Stimulated activated memory B cell treated with anti-CD40 and anti-IgM and Interleukin-4, amounts not matched to agents 10 μg/mL and 1 μg/mL and 100 μg/mL, for 72 hours (primary cell): ENCODE results near the gene SYN1.

Source experiments
- ATAC-seq: fragments of 150-1000 bp; cut with Tn5 transposase; 2 replicates; pipeline ENCODE4 v1.10.0; 2021
- H3K27ac Mint-ChIP-seq: one replicate; pipeline ENCODE4 v1.8.0; 2022; ENCODE audit warnings: mild to moderate bottlenecking, mixed read lengths
- H3K27me3 Mint-ChIP-seq: one replicate; pipeline ENCODE4 v1.8.0; 2022; ENCODE audit warnings: mixed read lengths
- H3K36me3 Mint-ChIP-seq: one replicate; pipeline ENCODE4 v1.8.0; 2022; ENCODE audit warnings: mixed read lengths
- H3K4me1 Mint-ChIP-seq: one replicate; pipeline ENCODE4 v1.8.0; 2022; ENCODE audit warnings: mixed read lengths
- H3K4me3 Mint-ChIP-seq: one replicate; pipeline ENCODE4 v1.8.0; 2022; ENCODE audit warnings: mild to moderate bottlenecking, moderate library complexity, mixed read lengths
- H3K9me3 Mint-ChIP-seq: one replicate; pipeline ENCODE4 v1.8.0; 2022; ENCODE audit warnings: mixed read lengths

Gene SYN1

DNA sequence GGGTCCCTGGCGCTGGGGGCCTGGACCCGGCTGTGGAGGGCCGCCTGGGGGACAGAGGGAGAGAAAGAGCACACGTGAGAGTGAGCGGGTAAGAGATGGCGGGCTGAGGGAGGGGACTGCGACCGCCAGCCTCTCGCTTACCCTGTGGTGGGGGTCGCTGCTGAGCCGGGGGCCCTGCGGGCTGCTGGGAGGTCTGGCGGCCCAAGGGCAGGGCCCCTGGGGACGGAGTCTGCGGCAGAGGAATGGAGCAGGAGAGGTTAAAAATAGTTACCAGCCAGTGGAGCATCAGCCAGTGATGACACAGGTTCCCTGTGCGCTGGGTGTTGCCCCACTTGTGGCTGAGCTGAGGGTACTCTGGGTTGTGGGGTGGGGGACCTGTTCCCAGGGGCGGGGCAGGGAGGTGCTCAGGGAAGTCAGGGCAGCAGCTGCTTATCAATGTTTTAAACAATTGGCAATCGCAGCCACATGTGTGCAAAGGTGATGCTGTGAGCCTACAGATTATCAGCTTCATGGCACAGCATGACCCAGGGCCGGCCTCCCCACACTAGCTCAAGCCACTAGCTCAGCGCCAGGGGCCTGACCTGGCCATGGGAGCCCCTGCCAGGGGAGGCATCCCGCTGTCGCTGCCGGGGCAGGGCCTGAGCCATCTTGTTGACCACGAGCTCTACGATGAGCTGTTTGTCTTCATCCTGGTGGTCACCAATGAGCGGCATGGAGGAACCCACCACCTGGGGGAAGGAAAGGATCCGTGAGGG is 44.9 kb downstream of the SYN1 start:
- ATAC-seq = no peak
- H3K4me1 Mint-ChIP-seq = peaks cover 35% of the 10 kb centered on the region
- H3K27ac Mint-ChIP-seq = no peak overlapping the region
- no peak overlapping the region for H3K4me3 Mint-ChIP-seq
- peaks cover 35% of the 10 kb centered on the region for H3K36me3 Mint-ChIP-seq
- no peaks in the 10 kb centered on the region for H3K9me3 Mint-ChIP-seq
- H3K27me3 Mint-ChIP-seq = peaks cover 50% of the 10 kb centered on the region

DNA sequence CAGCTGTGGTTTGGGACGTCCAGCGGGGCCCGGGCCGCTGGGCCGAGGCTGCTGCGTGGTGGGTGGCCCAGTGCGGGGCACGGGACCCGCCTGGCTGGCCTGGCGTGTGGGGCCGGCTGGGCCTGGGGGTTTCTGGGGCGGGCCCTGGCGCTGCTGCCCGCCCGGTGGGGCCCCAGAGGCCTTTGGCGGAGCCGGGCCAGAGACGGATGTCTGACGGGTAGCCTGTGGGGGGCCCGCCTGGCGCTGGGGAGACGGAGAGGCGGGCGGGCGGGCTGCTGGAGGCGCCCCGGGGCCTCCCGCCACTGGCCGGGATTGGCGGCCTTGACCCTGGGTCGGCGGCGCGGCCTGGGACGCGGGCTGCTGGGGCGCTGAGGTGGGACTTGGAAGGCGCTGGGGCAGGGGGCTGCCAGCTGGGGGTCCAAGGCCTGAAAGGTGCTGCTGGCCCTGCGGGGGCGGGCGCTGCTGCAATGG is 45.5 kb downstream of the SYN1 start:
- no peak overlapping the region for H3K27ac Mint-ChIP-seq
- H3K36me3 Mint-ChIP-seq = peaks cover 41% of the 10 kb centered on the region
- H3K9me3 Mint-ChIP-seq = no peaks in the 10 kb centered on the region
- H3K4me1 Mint-ChIP-seq = peaks cover 29% of the 10 kb centered on the region
- peaks cover 50% of the 10 kb centered on the region for H3K27me3 Mint-ChIP-seq
- no peak overlapping the region for H3K4me3 Mint-ChIP-seq
- ATAC-seq = no peak

DNA sequence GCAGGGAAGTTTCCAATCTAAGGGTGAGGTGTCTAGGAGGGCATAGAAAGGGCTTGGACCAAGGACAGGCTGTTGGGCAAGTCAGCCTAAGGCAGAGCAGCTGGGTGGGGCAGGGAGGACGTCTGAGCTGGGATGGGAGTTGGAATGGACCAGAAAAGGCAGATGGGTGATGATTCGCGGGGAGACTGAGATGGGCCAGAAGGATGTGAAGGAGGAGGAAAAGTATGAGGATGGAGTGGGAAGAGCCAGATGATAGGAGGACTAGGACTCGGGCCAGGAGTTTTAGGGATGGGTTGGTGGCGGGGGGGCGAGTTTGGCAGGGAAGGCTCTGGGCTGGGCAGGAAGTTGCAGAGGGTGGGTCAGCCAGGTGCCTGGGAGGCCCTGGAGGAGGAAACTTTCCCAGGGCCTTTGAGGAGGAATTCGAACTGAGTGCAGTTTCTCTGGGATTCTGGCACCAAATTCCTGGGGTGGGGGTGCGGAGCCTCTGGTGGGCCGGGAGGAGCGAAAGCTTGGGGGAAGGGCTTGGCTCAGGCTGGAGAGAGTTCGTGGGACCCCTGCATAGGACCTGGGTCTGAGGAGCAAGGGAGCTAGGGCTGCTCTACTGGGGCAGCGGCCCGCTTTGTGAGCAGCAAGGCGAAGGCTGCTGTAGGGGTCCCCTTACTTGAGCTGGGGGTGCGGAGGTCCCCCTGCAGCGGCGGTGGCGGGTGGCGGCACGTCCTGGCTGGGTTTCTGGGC is 46.1 kb downstream of the SYN1 start:
- H3K4me1 Mint-ChIP-seq = peaks cover 28% of the 10 kb centered on the region
- no peak overlapping the region for H3K27ac Mint-ChIP-seq
- H3K36me3 Mint-ChIP-seq = peaks cover 46% of the 10 kb centered on the region
- peaks cover 49% of the 10 kb centered on the region for H3K27me3 Mint-ChIP-seq
- H3K4me3 Mint-ChIP-seq = no peak overlapping the region
- ATAC-seq = no peak
- no peaks in the 10 kb centered on the region for H3K9me3 Mint-ChIP-seq

DNA sequence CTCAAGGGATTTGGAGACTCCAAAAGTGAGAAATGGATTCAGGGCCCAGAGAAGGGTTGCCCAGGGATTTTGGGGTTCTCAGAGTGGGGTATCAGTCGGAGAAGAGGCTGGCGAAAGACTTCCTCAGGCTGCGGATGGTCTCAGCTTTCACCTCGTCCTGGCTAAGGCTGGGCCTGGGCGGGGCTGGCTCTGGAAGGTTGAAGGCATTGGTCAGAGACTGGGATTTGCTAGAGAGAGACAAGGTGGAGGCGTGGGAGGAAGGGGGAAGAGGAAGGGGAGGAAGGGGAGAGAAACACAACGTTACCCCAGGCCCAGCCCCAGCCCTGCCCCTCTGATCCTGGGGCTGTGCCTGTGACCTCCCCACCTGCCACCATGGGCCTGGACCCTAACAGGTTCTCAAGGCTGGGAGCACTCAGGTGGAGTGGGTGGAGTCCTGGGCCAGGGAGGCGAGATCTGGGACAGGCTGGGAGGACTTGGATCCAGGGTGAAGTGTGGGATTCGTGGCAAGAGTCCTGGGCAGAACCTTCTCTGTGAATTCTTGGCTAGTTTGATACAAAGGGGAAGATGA is 46.8 kb downstream of the SYN1 start:
- H3K9me3 Mint-ChIP-seq = no peaks in the 10 kb centered on the region
- peaks cover 42% of the 10 kb centered on the region for H3K27me3 Mint-ChIP-seq
- ATAC-seq = no peak
- no peak overlapping the region for H3K4me3 Mint-ChIP-seq
- peaks cover 46% of the 10 kb centered on the region for H3K36me3 Mint-ChIP-seq
- no peak overlapping the region for H3K27ac Mint-ChIP-seq
- peaks cover 22% of the 10 kb centered on the region for H3K4me1 Mint-ChIP-seq

DNA sequence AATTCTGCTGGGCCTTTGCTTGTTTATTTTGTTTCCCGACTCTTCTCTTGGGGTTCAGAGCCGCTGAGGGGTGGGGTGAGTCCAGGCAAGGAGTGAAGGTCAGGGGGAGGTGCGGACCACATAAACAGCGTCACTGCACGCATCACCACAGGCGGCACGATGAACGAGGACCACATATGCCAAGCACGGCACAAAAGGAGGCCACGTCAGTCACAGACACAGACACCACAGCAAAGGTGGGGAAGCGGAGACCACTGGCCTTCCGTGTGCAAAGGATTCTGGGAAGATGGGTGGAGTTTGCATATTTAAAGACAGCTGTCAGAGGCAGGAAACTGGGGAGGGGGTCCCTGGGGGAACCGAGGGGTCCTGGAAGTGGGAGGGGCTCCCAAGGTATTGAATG is 47.8 kb downstream of the SYN1 start:
- no peak for ATAC-seq

DNA sequence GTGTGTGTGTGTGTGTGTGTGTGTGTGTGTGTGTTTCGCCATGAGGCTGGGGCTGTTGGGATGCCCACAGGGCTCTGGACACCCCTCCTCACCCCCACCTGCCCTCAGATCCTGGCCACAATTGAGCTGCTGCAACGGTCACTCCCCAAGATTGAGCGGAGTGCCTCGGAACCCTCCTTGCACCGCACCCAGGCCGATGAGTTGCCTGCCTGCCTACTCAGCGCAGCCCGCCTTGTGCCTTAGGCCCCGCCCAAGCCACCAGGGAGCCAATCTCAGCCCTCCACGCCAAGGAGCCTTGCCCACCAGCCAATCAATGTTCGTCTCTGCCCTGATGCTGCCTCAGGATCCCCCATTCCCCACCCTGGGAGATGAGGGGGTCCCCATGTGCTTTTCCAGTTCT is 48.4 kb downstream of the SYN1 start:
- Mint-ChIP-seq H3K27me3 (peaks cover 28% of the 10 kb centered on the region), H3K4me3 (no peak overlapping the region), H3K4me1 (peaks cover 31% of the 10 kb centered on the region), H3K9me3 (no peaks in the 10 kb centered on the region), H3K27ac (no peak overlapping the region), H3K36me3 (peaks cover 61% of the 10 kb centered on the region)
- no peak for ATAC-seq

More for the DNA sequence above, 47.8 kb downstream of the SYN1 start:
- Mint-ChIP-seq H3K4me3 (no peak overlapping the region), H3K9me3 (no peaks in the 10 kb centered on the region), H3K27ac (no peak overlapping the region), H3K27me3 (peaks cover 35% of the 10 kb centered on the region), H3K36me3 (peaks cover 54% of the 10 kb centered on the region), H3K4me1 (peaks cover 24% of the 10 kb centered on the region)

DNA sequence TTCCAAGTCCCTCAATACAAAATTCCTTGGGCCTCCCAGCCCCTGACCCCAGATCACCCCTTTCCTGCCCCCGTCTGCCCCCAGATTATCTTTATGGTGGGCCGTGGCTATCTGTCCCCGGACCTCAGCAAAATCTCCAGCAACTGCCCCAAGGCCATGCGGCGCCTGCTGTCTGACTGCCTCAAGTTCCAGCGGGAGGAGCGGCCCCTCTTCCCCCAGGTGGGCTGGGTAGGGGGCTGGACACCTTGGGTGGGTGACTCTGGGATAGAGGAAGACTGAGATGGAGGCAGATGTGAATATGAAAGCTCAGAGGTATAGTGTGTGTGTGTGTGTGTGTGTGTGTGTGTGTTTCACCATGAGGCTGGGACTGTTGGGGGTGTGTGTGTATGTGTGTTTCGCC is 48.9 kb downstream of the SYN1 start:
- Mint-ChIP-seq H3K27me3 (peaks cover 26% of the 10 kb centered on the region), H3K27ac (no peak overlapping the region), H3K9me3 (no peaks in the 10 kb centered on the region), H3K4me3 (no peak overlapping the region), H3K36me3 (peaks cover 64% of the 10 kb centered on the region), H3K4me1 (peaks cover 33% of the 10 kb centered on the region)
- ATAC-seq = no peak

DNA sequence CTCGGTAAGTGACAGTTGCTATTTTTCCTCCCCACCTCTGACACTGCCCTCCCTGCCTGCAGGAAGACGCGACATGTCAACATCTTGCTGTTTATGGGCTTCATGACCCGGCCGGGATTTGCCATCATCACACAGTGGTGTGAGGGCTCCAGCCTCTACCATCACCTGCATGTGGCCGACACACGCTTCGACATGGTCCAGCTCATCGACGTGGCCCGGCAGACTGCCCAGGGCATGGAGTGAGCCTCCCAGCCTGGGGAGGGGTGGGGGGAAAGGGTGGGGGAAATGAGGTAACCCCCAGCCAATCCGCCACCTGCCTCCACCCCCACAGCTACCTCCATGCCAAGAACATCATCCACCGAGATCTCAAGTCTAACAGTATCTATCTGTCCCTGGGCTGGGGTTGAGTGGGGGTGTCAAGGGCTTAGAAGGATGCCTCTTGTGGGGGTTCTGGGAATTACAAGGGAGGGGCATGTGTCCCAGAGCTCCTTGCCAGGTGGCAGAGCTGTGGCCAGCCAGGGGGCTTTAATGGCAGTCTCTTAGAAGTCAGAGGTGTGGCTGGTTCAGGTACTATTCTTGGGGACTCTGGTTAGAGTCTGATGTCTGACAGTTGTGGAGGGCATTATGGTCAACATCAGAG is 50.9 kb downstream of the SYN1 start:
- peaks cover 22% of the 10 kb centered on the region for H3K27me3 Mint-ChIP-seq
- no peak for ATAC-seq
- peaks cover 73% of the 10 kb centered on the region for H3K36me3 Mint-ChIP-seq
- no peak overlapping the region for H3K27ac Mint-ChIP-seq
- no peaks in the 10 kb centered on the region for H3K9me3 Mint-ChIP-seq
- peaks cover 41% of the 10 kb centered on the region for H3K4me1 Mint-ChIP-seq
- no peak overlapping the region for H3K4me3 Mint-ChIP-seq

DNA sequence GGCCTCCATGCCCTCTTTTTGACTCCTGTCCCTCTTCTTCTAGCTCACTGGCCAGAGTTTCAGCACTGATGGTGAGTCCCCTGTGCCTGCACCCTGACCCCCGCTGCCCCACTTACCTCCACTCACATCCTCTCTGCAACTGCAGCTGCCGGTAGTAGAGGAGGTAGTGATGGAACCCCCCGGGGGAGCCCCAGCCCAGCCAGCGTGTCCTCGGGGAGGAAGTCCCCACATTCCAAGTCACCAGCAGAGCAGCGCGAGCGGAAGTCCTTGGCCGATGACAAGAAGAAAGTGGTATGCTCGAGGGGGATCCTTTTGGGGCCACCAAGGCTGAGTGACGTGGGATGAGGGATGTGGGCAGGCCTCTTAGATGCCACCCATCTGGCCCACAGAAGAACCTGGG is 52.8 kb downstream of the SYN1 start:
- Mint-ChIP-seq H3K27me3 (peaks cover 3% of the 10 kb centered on the region), H3K36me3 (peaks cover 65% of the 10 kb centered on the region), H3K27ac (no peak overlapping the region), H3K4me3 (peak overlapping the region; percentile 26), H3K9me3 (no peaks in the 10 kb centered on the region), H3K4me1 (peaks cover 36% of the 10 kb centered on the region)
- no peak for ATAC-seq

DNA sequence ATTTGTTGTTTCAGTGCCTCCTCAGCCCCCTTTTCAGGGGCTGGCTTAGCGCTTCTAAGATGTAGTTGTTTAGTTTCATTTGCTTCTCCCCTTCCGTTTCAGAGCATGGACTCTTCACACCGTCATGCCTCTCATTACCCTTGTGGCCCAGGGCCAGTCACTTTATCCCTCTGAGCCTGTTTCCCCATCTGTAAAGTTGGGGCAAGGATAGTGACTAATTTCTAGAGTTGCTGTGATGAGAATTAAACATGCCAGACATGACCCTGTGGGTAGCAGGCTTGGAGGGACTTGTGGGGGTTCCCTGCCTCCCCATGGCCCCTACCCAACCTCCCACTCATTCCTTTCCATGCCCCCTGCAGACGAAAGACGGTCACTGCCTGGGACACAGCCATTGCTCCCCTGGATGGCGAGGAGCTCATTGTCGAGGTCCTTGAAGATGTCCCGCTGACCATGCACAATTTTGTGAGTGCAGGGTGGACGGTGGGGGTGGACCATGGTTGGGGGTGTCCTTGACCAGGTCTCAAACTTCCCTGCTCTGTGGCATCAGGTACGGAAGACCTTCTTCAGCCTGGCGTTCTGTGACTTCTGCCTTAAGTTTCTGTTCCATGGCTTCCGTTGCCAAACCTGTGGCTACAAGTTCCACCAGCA is 55.1 kb downstream of the SYN1 start:
- Mint-ChIP-seq H3K27me3 (no peaks in the 10 kb centered on the region), H3K4me3 (peak overlapping the region; percentile 54), H3K27ac (peak overlapping the region; percentile 54), H3K4me1 (peaks cover 42% of the 10 kb centered on the region), H3K9me3 (no peaks in the 10 kb centered on the region), H3K36me3 (peaks cover 42% of the 10 kb centered on the region)
- ATAC-seq = no peak

DNA sequence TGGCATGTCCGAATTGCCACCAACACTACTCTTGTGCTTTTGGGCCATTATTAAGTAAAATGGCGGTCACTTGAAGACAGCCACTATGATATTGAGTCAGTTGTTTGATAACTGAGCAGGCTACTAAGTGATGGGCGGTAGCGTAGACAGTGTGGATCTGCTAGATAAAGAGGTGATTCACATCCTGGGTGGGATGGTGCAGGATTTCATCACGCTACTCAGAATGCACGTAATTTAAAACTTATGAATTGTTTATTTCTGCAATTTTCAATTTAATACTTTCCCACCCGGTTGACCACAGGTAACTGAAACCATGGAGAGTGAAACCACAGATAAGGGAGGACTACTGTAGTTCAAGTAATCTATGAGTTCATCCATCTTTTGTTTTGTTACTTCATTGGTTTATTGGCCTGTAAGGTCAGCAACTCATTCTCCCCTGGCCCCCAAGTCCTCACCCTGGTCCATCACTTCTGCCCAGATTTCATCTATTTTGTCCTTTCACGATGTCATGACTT is 55.8 kb downstream of the SYN1 start:
- peak overlapping the region; percentile 54 for H3K4me3 Mint-ChIP-seq
- peaks cover 42% of the 10 kb centered on the region for H3K4me1 Mint-ChIP-seq
- peak overlapping the region; percentile 54 for H3K27ac Mint-ChIP-seq
- H3K36me3 Mint-ChIP-seq = peaks cover 35% of the 10 kb centered on the region
- no peaks in the 10 kb centered on the region for H3K9me3 Mint-ChIP-seq
- ATAC-seq = no peak
- no peaks in the 10 kb centered on the region for H3K27me3 Mint-ChIP-seq

DNA sequence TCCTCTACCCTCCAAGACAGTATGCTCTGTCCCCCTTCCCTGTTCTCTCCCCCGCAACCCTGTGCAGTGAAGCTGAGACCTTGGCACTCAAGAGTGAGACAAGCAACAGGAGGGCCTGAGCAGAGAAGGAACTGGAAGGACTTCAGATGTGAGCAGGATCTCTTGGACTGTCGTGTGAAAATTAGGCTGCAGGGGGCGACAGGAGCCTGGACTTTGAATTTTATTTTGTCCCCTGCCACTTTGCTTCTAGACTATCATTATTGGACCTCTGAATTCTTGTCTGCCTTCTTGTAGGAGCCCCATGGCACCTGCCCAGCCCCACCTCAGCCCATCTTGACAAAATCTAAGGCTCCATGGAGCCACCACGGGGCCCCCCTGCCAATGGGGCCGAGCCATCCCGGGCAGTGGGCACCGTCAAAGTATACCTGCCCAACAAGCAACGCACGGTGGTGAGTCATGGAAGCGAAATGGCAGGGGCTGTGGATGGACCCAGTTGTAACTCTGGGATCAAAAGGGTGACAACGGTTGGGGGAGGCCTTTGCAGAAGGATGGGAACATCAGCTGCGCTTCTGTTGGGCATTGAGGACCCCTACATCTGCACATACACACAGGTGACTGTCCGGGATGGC is 56.9 kb downstream of the SYN1 start:
- H3K27ac Mint-ChIP-seq = peak overlapping the region; percentile 100
- no peak for ATAC-seq
- no peaks in the 10 kb centered on the region for H3K9me3 Mint-ChIP-seq
- H3K36me3 Mint-ChIP-seq = peaks cover 32% of the 10 kb centered on the region
- H3K4me1 Mint-ChIP-seq = peaks cover 42% of the 10 kb centered on the region
- peak overlapping the region; percentile 85 for H3K4me3 Mint-ChIP-seq
- no peaks in the 10 kb centered on the region for H3K27me3 Mint-ChIP-seq

DNA sequence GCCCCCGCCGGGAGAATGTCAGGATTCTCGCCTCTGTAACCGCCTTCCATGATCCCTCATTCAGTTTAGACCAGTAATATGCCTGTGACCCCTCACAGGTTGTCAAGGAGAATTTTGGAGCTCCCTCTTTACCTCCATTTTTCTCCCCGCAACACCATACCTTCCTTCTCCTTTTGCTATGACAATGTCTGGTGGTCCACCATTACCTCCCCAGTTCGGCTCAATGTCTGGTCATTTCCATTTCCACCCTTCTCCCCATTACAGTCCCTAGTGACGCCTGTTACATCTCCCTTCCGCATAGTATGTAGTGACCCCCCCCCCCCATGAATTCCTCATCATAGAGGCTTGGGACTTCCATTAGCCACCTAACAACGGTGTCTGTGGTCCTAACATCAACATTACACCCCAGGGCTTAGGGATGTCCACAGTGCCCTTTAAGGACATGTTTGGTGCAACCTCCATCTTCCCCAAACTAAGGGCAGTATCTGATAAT is 58.0 kb downstream of the SYN1 start:
- peak overlapping the region; percentile 100 for H3K27ac Mint-ChIP-seq
- H3K36me3 Mint-ChIP-seq = peaks cover 23% of the 10 kb centered on the region
- H3K9me3 Mint-ChIP-seq = no peaks in the 10 kb centered on the region
- peak overlapping the region; percentile 85 for H3K4me3 Mint-ChIP-seq
- H3K4me1 Mint-ChIP-seq = peaks cover 37% of the 10 kb centered on the region
- ATAC-seq = no peak
- H3K27me3 Mint-ChIP-seq = no peaks in the 10 kb centered on the region

DNA sequence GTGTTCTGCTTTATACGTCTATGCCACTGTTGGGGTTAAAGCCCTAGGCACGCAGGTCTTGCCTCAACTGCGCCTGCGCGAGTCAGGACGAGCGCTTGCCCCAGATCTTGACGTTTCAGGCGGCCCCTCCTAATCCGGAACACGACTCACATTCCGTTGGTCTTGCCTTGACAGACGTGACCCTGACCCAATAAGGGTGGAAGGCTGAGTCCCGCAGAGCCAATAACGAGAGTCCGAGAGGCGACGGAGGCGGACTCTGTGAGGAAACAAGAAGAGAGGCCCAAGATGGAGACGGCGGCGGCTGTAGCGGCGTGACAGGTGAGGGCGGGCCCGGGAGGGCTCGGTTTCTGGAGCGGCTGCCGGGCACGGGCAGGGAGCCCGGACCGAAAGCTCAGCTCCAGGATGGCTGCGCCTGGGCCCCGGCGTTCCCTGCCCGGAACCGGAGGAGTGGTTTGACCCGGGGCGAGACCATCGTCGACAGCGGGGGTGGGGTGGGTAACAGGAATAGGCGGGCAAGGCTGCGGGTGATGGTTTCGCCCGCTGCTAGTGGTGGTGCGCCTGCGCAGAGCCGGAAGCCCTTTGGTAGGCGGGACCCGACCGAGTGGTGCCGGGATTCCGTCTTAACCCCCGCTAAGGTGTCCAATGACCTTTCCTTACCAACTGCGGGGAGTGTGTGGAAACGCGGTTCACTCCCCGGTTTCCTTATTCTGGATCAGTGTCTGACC is 58.6 kb downstream of the SYN1 start, which contains the start of gene ARAF:
ARAF (plus strand) TSS at position 272 of the 725 bp plus-strand sequence. CDS start 1,763 bp downstream, outside the sequence.
- H3K9me3 Mint-ChIP-seq = no peaks in the 10 kb centered on the region
- peak within 1 kb of the TSS; percentile 85 for H3K4me3 Mint-ChIP-seq
- peaks cover 36% of the 10 kb centered on the region for H3K4me1 Mint-ChIP-seq
- peak within 1 kb of the TSS; percentile 100 for H3K27ac Mint-ChIP-seq
- H3K36me3 Mint-ChIP-seq = peaks cover 17% of the 10 kb centered on the region
- no peaks in the 10 kb centered on the region for H3K27me3 Mint-ChIP-seq
- ATAC-seq = peak; percentile 97
